Epithelial cell of esophagus (primary cell): ENCODE data around the gene C11orf21.

Experiments used
- DNase-seq: peaks from one replicate; pipeline ENCODE4 v3.0.0; 2010; ENCODE audit warnings: low read depth
- H3K4me3 ChIP-seq: 2 replicates; pipeline ENCODE4 v1.5.1; 2011; ENCODE audit warnings: mild to moderate bottlenecking, low read length, control low read depth
- CTCF ChIP-seq: IDR thresholded peaks from 2 replicates; pipeline ENCODE4 v1.5.1; 2011; ENCODE audit warnings: low read depth, mild to moderate bottlenecking, low read length, control low read depth, inconsistent platforms; ENCODE audit not compliant: insufficient read depth; ENCODE audit errors: missing control alignments

C11orf21 gene

GRCh38 chr11:2301631-2302305 is at the start of gene C11orf21, which contains the start of gene TSPAN32:
C11orf21 (minus strand) TSS chr11:2301918; CDS start chr11:2301808, 110 bp downstream.
TSPAN32 (plus strand) TSS chr11:2302013; CDS start chr11:2302150, 137 bp downstream.
- TF ChIP-seq CTCF: no peak
- DNase-seq: no peak
- no peak within 1 kb of the TSS for H3K4me3 ChIP-seq

- H3K4me3 ChIP-seq: no peak overlapping the region
- DNase-seq: peak; percentile 16
- no peak for TF ChIP-seq CTCF
Observed at GRCh38 chr11:2348986-2349385, 47.3 kb upstream of the C11orf21 start.

GRCh38 chr11:2347308-2347830 is 45.7 kb upstream of the C11orf21 start:
- no peak for TF ChIP-seq CTCF
- no peak overlapping the region for H3K4me3 ChIP-seq
- no peak for DNase-seq

GRCh38 chr11:2346586-2347307 is 45.0 kb upstream of the C11orf21 start:
- H3K4me3 ChIP-seq: no peak overlapping the region
- no peak for DNase-seq
- no peak for TF ChIP-seq CTCF

- TF ChIP-seq CTCF: no peak
- no peak overlapping the region for H3K4me3 ChIP-seq
- DNase-seq: no peak
Observed at GRCh38 chr11:2346014-2346413, 44.3 kb upstream of the C11orf21 start.

GRCh38 chr11:2345050-2345449 is 43.3 kb upstream of the C11orf21 start:
- H3K4me3 ChIP-seq: no peak overlapping the region
- DNase-seq: no peak
- no peak for TF ChIP-seq CTCF
